Heart right ventricle (tissue), 16 donors: ENCODE results near the gene LINGO3. TPM values are rescaled to one million over a fixed set of nuclear protein-coding genes. Genes with fewer than 3 reads are reported as not detected.
A peak's percentile ranks its signal among the peaks of the same experiment; 100 is the strongest.

Experiments used
- ATAC-seq, 8 donors: fragments of 200-7000 bp; cut with Tn5 transposase; one replicate each; pipeline ENCODE4 v1.9.1; 2020; ENCODE audit warnings: mild to moderate bottlenecking in 8 of 8, moderate library complexity in 8 of 8, moderate number of reproducible peaks in 1 of 8
- DNase-seq, 2 donors: peaks; one replicate each; pipeline ENCODE4 v3.0.0-alpha.2; 2020
- H3K27ac ChIP-seq, 10 donors: fragments of 200-600 bp; sonication (generic) in 2 of 10; one replicate each; pipeline versions ENCODE4 v1.5.0 to v1.8.0; 2020 to 2022; ENCODE audit warnings: mild to moderate bottlenecking in 3 of 10
- H3K27me3 ChIP-seq, 7 donors: fragments of 200-600 bp; one replicate each; pipeline ENCODE4 v1.8.0; 2021 to 2022; ENCODE audit warnings: mild to moderate bottlenecking in 2 of 7
- H3K36me3 ChIP-seq, 9 donors: fragments of 200-600 bp; sonication (generic) in 1 of 9; one replicate each; pipeline versions ENCODE4 v1.5.0 to v1.8.0; 2020 to 2022; ENCODE audit warnings: mild to moderate bottlenecking in 2 of 9
- H3K4me1 ChIP-seq, 9 donors: fragments of 200-600 bp; sonication (generic) in 1 of 9; one replicate each; pipeline versions ENCODE4 v1.5.0 to v1.8.0; 2020 to 2022; ENCODE audit warnings: mild to moderate bottlenecking in 4 of 9
- H3K4me3 ChIP-seq, 10 donors: fragments of 200-600 bp; sonication (generic) in 2 of 10; one replicate each; pipeline versions ENCODE4 v1.5.0 to v1.8.0; 2020 to 2022; ENCODE audit warnings: mild to moderate bottlenecking in 7 of 10, moderate library complexity in 2 of 10
- H3K9me3 ChIP-seq, 11 donors: fragments of 200-600 bp in 10 of 11; sonication (generic) in 2 of 11; one replicate each; pipeline versions ENCODE4 v1.5.0 to v1.8.0; 2013 to 2022; ENCODE audit warnings: mild to moderate bottlenecking in 2 of 11, control low read depth in 1 of 11, moderate library complexity in 1 of 11
- WGBS, 2 donors: extraction: QIAGEN DNeasy Blood & Tissue Kit; methylation state at CpG; one replicate each; pipeline ENCODE4 v1.1.7; 2013; ENCODE audit warnings: inconsistent platforms in 1 of 2; 5-methylcytosine and 5-hydroxymethylcytosine counted together
- intact Hi-C, 10 donors: fragments of 100-400 bp; cut with DNase I; formaldehyde crosslinking; loops; one replicate each; pipeline versions ENCODE4 v1.11.1 to v1.14.2; 2022
- polyA plus RNA-seq, 2 donors: library from polyadenylated mRNA; stranded (reverse); fragments of 200-250 nt; gene quantifications; one replicate each; pipeline ENCODE4 v1.2.3, GENCODE V29; 2013
- total RNA-seq, 10 donors: library from RNA; stranded (reverse); fragmentation: NEBNext Ultra II Directional in 3 of 10; extraction: Animal tissue kit (Norgen Biotek cat#: 25700) in 3 of 10; gene quantifications; one replicate each; pipeline versions ENCODE4 v1.2.1 to v1.2.4, GENCODE V29; 2021 to 2023
- TF ChIP-seq, protein P1 (sequence below), 9 donors: fragments of 200-600 bp; sonication (generic) in 2 of 9; IDR thresholded peaks; one replicate each; pipeline versions ENCODE4 v1.5.0 to v1.8.0; 2021 to 2022; ENCODE audit warnings: antibody characterized with exemption in 9 of 9, mild to moderate bottlenecking in 5 of 9, moderate library complexity in 1 of 9
- donor health status: Arrhythmogenic right ventricular cardiomyopathy.
- donor health status: ischemic (EF 13 %, LVEDD 7.1; RV severe dilation, severe dysfunction).
- donor health status: healthy with polysubstance abuse.
- donor health status: DM: no; HTN: yes; CAD: no.
- donor health status: DM: no; HTN: no; CAD: no.
- donor health status: ischemic (EF 25% LVEDD 6.9; RV normal size, moderate dysfunction).
- donor health status: ischemic (EF 25% LVEDD 5.7; RV mildly dilated, moderate dysfunction).
- donor health status: healthy.
- donor health status: DM: yes; HTN: yes; CAD: no.
- donor health status: Ischemic cardiomyopathy.
- donor health status: ischemic (EF 35%, LVEDD 5.7; RV mildly dilated, moderate dysfunction).
- donor health status: nonischemic (EF 11% LVEDD 7.7; RV severe dilation, severe dysfunction).
- donor health status: DM: yes; HTN: yes; CAD: no.
- donor health status: PGD.
- donor health status: ischemic (EF 29% LVEDD 5.4; RV normal size, mild dysfunction).
- donor health status: nonischemic (EF 23%, LVEDD 6.1; RV moderate dilation, normal function).

Gene LINGO3
- total and polyA plus RNA-seq, 12 donors: not detected

GRCh38 chr19:2289714-2290435, 18.1 kb downstream of the LINGO3 start:
- H3K4me3 ChIP-seq: peak overlapping the region; percentile 10 to 63 (median 40)
- peak overlapping the region in 4 of 10 donors; percentile 36 to 91 (median 42) for H3K27ac ChIP-seq
- 0 to 1% methylated on average over 55 to 73 of the region's 74 CpGs for WGBS, 2 donors
- H3K27me3 ChIP-seq: peaks cover 25 to 85% (median 62%) of the 10 kb centered on the region in 7 donors
- H3K9me3 ChIP-seq: no peaks in the 10 kb centered on the region
- TF ChIP-seq, protein P1, sequence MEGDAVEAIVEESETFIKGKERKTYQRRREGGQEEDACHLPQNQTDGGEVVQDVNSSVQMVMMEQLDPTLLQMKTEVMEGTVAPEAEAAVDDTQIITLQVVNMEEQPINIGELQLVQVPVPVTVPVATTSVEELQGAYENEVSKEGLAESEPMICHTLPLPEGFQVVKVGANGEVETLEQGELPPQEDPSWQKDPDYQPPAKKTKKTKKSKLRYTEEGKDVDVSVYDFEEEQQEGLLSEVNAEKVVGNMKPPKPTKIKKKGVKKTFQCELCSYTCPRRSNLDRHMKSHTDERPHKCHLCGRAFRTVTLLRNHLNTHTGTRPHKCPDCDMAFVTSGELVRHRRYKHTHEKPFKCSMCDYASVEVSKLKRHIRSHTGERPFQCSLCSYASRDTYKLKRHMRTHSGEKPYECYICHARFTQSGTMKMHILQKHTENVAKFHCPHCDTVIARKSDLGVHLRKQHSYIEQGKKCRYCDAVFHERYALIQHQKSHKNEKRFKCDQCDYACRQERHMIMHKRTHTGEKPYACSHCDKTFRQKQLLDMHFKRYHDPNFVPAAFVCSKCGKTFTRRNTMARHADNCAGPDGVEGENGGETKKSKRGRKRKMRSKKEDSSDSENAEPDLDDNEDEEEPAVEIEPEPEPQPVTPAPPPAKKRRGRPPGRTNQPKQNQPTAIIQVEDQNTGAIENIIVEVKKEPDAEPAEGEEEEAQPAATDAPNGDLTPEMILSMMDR (IDR thresholded peaks at IDR 0.05): no peak
- H3K4me1 ChIP-seq: peaks cover 21 to 55% (median 32%) of the 10 kb centered on the region in 9 donors
- intact Hi-C loops: loop anchor here in 2 of 10 donors (10.0 kb wide), 2 partner anchors 95 to 105 kb away; no protein-coding TSS in a partner anchor
- no peaks in the 10 kb centered on the region for H3K36me3 ChIP-seq
- DNase-seq (no peak), ATAC-seq (peak in 5 of 8 donors; percentile 22 to 58 (median 34))

DNA sequence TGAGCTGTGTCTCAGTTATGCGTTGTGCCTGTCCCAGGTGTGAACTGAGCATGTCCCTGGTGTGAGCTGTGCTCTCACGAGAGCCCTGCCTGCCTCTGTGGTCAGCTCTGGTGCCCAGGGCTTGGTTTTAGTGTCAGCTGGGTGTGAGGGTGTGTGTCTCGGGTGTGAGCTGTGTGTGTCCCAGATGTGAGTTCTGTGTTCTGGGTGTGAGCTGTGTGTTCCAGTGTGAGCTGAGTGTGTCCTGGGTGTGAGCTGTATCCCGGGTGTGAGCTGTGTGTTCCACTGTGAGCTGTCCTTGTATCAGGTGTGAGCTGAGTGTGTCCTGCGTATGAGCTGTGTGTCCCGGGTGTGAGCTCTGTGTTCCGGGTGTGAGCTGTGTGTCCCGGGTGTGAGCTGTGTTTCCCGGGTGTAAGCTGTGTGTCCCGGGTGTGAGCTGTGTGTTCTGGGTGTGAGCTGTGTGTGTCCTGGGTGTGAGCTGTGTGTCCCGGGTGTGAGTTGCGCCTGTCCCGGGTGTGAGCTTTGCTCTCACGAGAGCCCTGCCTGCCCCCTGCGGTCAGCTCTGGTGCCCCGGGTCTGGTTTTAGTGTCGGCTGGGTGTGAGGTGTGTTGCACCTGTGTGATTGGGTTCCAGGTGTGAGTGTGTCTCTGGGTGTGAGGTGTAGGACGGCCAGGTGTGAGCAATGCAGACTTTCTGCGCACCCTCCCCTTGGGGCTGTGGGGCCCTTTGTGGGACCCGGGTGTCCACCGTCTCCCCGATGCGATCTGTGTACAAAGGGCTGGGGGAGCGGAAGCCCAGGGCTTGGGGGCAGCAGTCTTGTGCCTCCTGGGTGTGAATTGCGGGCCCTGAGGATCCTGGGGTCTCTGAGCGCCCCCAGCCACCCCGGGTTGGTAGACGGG, 18.9 kb downstream of the LINGO3 start:
- peak in 3 of 8 donors; percentile 5 to 11 (median 9) for ATAC-seq
- no peaks in the 10 kb centered on the region for H3K36me3 ChIP-seq
- no peak for DNase-seq
- H3K4me3 ChIP-seq: peak overlapping the region in 2 of 10 donors; percentile 38 to 63
- H3K27ac ChIP-seq: peak overlapping the region in 3 of 10 donors; percentile 36 to 91 (median 48)
- H3K9me3 ChIP-seq: no peaks in the 10 kb centered on the region
- peaks cover 16 to 47% (median 23%) of the 10 kb centered on the region in 9 donors for H3K4me1 ChIP-seq
- TF ChIP-seq, protein P1 (IDR thresholded peaks at IDR 0.05): no peak
- intact Hi-C loops: loop anchor here in 2 of 10 donors (10.0 kb wide), 2 partner anchors 96 to 106 kb away; no protein-coding TSS in a partner anchor
- 60 to 62% methylated on average over 28 of the region's 28 CpGs for WGBS, 2 donors
- H3K27me3 ChIP-seq: peaks cover 25 to 81% (median 61%) of the 10 kb centered on the region in 7 donors

- intact Hi-C loops: loop anchor here in 2 of 10 donors (10.0 kb wide), 2 partner anchors 96 to 106 kb away; no protein-coding TSS in a partner anchor
- 79 to 88% methylated on average over 17 of the region's 17 CpGs for WGBS, 2 donors
- Histone ChIP-seq H3K36me3 (no peaks in the 10 kb centered on the region), H3K27ac (peak overlapping the region in 1 of 10 donors; percentile 91), H3K9me3 (no peaks in the 10 kb centered on the region), H3K4me1 (peaks cover 15 to 40% (median 21%) of the 10 kb centered on the region in 9 donors), H3K4me3 (no peak overlapping the region), H3K27me3 (peaks cover 25 to 74% (median 54%) of the 10 kb centered on the region in 7 donors)
- TF ChIP-seq, protein P1 (IDR thresholded peaks at IDR 0.05): no peak
- peak in 1 of 8 donors; percentile 7 for ATAC-seq
- no peak for DNase-seq
Measured at GRCh38 chr19:2288338-2288817, 19.6 kb downstream of the LINGO3 start.
